ENCODE data around the gene FAM131C.
"Not testable (repeated sequence)": the region's sequence is repeated elsewhere in the genome, so short reads cannot be mapped to it uniquely, and the experiment has no call there.

The FAM131C gene

GRCh38 chr1:16042654-16043053 is 30.8 kb downstream of the FAM131C start:
- not testable (repeated sequence) for H3K79me1 ChIP-seq (ENCODE audit: low read depth, low read length); H2AK5ac ChIP-seq (ENCODE audit: low read depth, low read length); H2BK12ac ChIP-seq (ENCODE audit: low read length); H3K27ac ChIP-seq (replicated peaks; ENCODE audit: low read length); H2BK120ac ChIP-seq (ENCODE audit: low read depth, low read length); H3K4ac ChIP-seq (ENCODE audit: low read length); H3K9ac ChIP-seq (ENCODE audit: low read depth, low read length, poor library complexity); H2BK15ac ChIP-seq (ENCODE audit: low read length); H3K36me3 ChIP-seq (replicated peaks in 1 of 2; ENCODE audit: control insufficient read depth in 2 of 2, insufficient read depth in 2 of 2, low read length in 2 of 2); H4K91ac ChIP-seq (ENCODE audit: low read depth, low read length, poor library complexity); H3K14ac ChIP-seq (ENCODE audit: low read length); H3K18ac ChIP-seq (ENCODE audit: low read length); H3K4me2 ChIP-seq (ENCODE audit: insufficient read depth, low read length, poor library complexity, severe bottlenecking); DNase-seq (ENCODE audit: low spot score); H3K23ac ChIP-seq (ENCODE audit: low read depth, low read length, poor library complexity); H2AFZ ChIP-seq (ENCODE audit: low read length); H3K4me1 ChIP-seq (ENCODE audit: control insufficient read depth in 2 of 2, insufficient read depth in 1 of 2, low read depth in 1 of 2, low read length in 2 of 2); H3K9me3 ChIP-seq (replicated peaks in 1 of 2; ENCODE audit: control insufficient read depth in 2 of 2, insufficient read depth in 1 of 2, low read depth in 1 of 2, low read length in 2 of 2); H4K8ac ChIP-seq (ENCODE audit: low read depth, low read length); H3K4me3 ChIP-seq (ENCODE audit: low read length in 2 of 2)
- Histone ChIP-seq H3K27me3 (ENCODE audit: control insufficient read depth in 3 of 3, insufficient read depth in 3 of 3, low read depth in 1 of 3, low read length in 3 of 3) (peaks cover 0 to 64% (median 2%) of the 10 kb centered on the region in 3 experiments), H2BK5ac (ENCODE audit: low read length) (peak overlapping the region; percentile 53)
- no CpG with 5 or more reads among the region's 9 CpGs for WGBS, 2 donors (ENCODE audit: extremely low coverage in 2 of 2, insufficient read length in 2 of 2, insufficient replicate concordance in 1 of 2)

GRCh38 chr1:16042096-16042495 is 31.4 kb downstream of the FAM131C start:
- H3K14ac ChIP-seq (ENCODE audit: low read length): peak overlapping the region; percentile 82
- no peak overlapping the region for H3K9ac ChIP-seq (ENCODE audit: low read depth, low read length, poor library complexity)
- no peak overlapping the region for H3K27ac ChIP-seq (replicated peaks; ENCODE audit: low read length)
- H2BK12ac ChIP-seq (ENCODE audit: low read length): no peak overlapping the region
- DNase-seq (ENCODE audit: low spot score): no peak
- peak overlapping the region; percentile 65 for H3K23ac ChIP-seq (ENCODE audit: low read depth, low read length, poor library complexity)
- peaks cover 0 to 65% (median 0%) of the 10 kb centered on the region in 3 experiments for H3K27me3 ChIP-seq (ENCODE audit: control insufficient read depth in 3 of 3, insufficient read depth in 3 of 3, low read depth in 1 of 3, low read length in 3 of 3)
- no peak overlapping the region for H2AFZ ChIP-seq (ENCODE audit: low read length)
- no CpG with 5 or more reads among the region's 9 CpGs for WGBS, 2 donors (ENCODE audit: extremely low coverage in 2 of 2, insufficient read length in 2 of 2, insufficient replicate concordance in 1 of 2)
- H3K18ac ChIP-seq (ENCODE audit: low read length): no peak overlapping the region
- H4K91ac ChIP-seq (ENCODE audit: low read depth, low read length, poor library complexity): no peak overlapping the region
- no peaks in the 10 kb centered on the region for H3K4me1 ChIP-seq (ENCODE audit: control insufficient read depth in 2 of 2, insufficient read depth in 1 of 2, low read depth in 1 of 2, low read length in 2 of 2)
- H3K79me1 ChIP-seq (ENCODE audit: low read depth, low read length): no peaks in the 10 kb centered on the region
- no peak overlapping the region for H3K4me3 ChIP-seq (ENCODE audit: low read length in 2 of 2)
- H3K36me3 ChIP-seq (replicated peaks in 1 of 2; ENCODE audit: control insufficient read depth in 2 of 2, insufficient read depth in 2 of 2, low read length in 2 of 2): no peaks in the 10 kb centered on the region
- peak overlapping the region; percentile 40 for H2AK5ac ChIP-seq (ENCODE audit: low read depth, low read length)
- H3K4ac ChIP-seq (ENCODE audit: low read length): no peak overlapping the region
- no peaks in the 10 kb centered on the region for H3K9me3 ChIP-seq (replicated peaks in 1 of 2; ENCODE audit: control insufficient read depth in 2 of 2, insufficient read depth in 1 of 2, low read depth in 1 of 2, low read length in 2 of 2)
- peak overlapping the region; percentile 81 for H2BK15ac ChIP-seq (ENCODE audit: low read length)
- no peak overlapping the region for H3K4me2 ChIP-seq (ENCODE audit: insufficient read depth, low read length, poor library complexity, severe bottlenecking)
- H4K8ac ChIP-seq (ENCODE audit: low read depth, low read length): no peak overlapping the region
- H2BK120ac ChIP-seq (ENCODE audit: low read depth, low read length): no peak overlapping the region
- H2BK5ac ChIP-seq (ENCODE audit: low read length): peak overlapping the region; percentile 53

GRCh38 chr1:16041200-16041599 is 32.3 kb downstream of the FAM131C start:
- Histone ChIP-seq H2BK12ac (ENCODE audit: low read length) (peak overlapping the region; percentile 58), H2AK5ac (ENCODE audit: low read depth, low read length) (peak overlapping the region; percentile 37), H3K4me2 (ENCODE audit: insufficient read depth, low read length, poor library complexity, severe bottlenecking) (no peak overlapping the region), H3K9me3 (replicated peaks in 1 of 2; ENCODE audit: control insufficient read depth in 2 of 2, insufficient read depth in 1 of 2, low read depth in 1 of 2, low read length in 2 of 2) (no peaks in the 10 kb centered on the region), H3K4ac (ENCODE audit: low read length) (no peak overlapping the region), H2BK120ac (ENCODE audit: low read depth, low read length) (no peak overlapping the region), H3K9ac (ENCODE audit: low read depth, low read length, poor library complexity) (no peak overlapping the region), H3K14ac (ENCODE audit: low read length) (no peak overlapping the region), H4K8ac (ENCODE audit: low read depth, low read length) (no peak overlapping the region), H3K79me1 (ENCODE audit: low read depth, low read length) (no peaks in the 10 kb centered on the region), H3K4me3 (ENCODE audit: low read length in 2 of 2) (no peak overlapping the region), H3K27me3 (ENCODE audit: control insufficient read depth in 3 of 3, insufficient read depth in 3 of 3, low read depth in 1 of 3, low read length in 3 of 3) (peaks cover 0 to 61% (median 0%) of the 10 kb centered on the region in 3 experiments), H3K23ac (ENCODE audit: low read depth, low read length, poor library complexity) (no peak overlapping the region), H2BK5ac (ENCODE audit: low read length) (peak overlapping the region; percentile 53), H3K36me3 (replicated peaks in 1 of 2; ENCODE audit: control insufficient read depth in 2 of 2, insufficient read depth in 2 of 2, low read length in 2 of 2) (no peaks in the 10 kb centered on the region), H3K27ac (replicated peaks; ENCODE audit: low read length) (no peak overlapping the region), H3K4me1 (ENCODE audit: control insufficient read depth in 2 of 2, insufficient read depth in 1 of 2, low read depth in 1 of 2, low read length in 2 of 2) (no peaks in the 10 kb centered on the region), H2BK15ac (ENCODE audit: low read length) (no peak overlapping the region), H2AFZ (ENCODE audit: low read length) (no peak overlapping the region), H3K18ac (ENCODE audit: low read length) (peak overlapping the region; percentile 15), H4K91ac (ENCODE audit: low read depth, low read length, poor library complexity) (no peak overlapping the region)
- no CpG with 5 or more reads among the region's 8 CpGs for WGBS, 2 donors (ENCODE audit: extremely low coverage in 2 of 2, insufficient read length in 2 of 2, insufficient replicate concordance in 1 of 2)
- no peak for DNase-seq (ENCODE audit: low spot score)

GRCh38 chr1:16039871-16040270 is 33.6 kb downstream of the FAM131C start:
- not testable (repeated sequence) for H2AFZ ChIP-seq (ENCODE audit: low read length); DNase-seq (ENCODE audit: low spot score); H2BK5ac ChIP-seq (ENCODE audit: low read length); H3K27ac ChIP-seq (replicated peaks; ENCODE audit: low read length); H2BK15ac ChIP-seq (ENCODE audit: low read length); H3K23ac ChIP-seq (ENCODE audit: low read depth, low read length, poor library complexity); H3K4me1 ChIP-seq (ENCODE audit: control insufficient read depth in 2 of 2, insufficient read depth in 1 of 2, low read depth in 1 of 2, low read length in 2 of 2); H2BK120ac ChIP-seq (ENCODE audit: low read depth, low read length); H3K14ac ChIP-seq (ENCODE audit: low read length); H3K9me3 ChIP-seq (replicated peaks in 1 of 2; ENCODE audit: control insufficient read depth in 2 of 2, insufficient read depth in 1 of 2, low read depth in 1 of 2, low read length in 2 of 2); H3K4me2 ChIP-seq (ENCODE audit: insufficient read depth, low read length, poor library complexity, severe bottlenecking); H4K8ac ChIP-seq (ENCODE audit: low read depth, low read length); H2AK5ac ChIP-seq (ENCODE audit: low read depth, low read length); H3K9ac ChIP-seq (ENCODE audit: low read depth, low read length, poor library complexity); H3K79me1 ChIP-seq (ENCODE audit: low read depth, low read length); H3K36me3 ChIP-seq (replicated peaks in 1 of 2; ENCODE audit: control insufficient read depth in 2 of 2, insufficient read depth in 2 of 2, low read length in 2 of 2); H3K4ac ChIP-seq (ENCODE audit: low read length); H4K91ac ChIP-seq (ENCODE audit: low read depth, low read length, poor library complexity); H3K4me3 ChIP-seq (ENCODE audit: low read length in 2 of 2); H2BK12ac ChIP-seq (ENCODE audit: low read length)
- Histone ChIP-seq H3K18ac (ENCODE audit: low read length) (peak overlapping the region; percentile 48), H3K27me3 (ENCODE audit: control insufficient read depth in 3 of 3, insufficient read depth in 3 of 3, low read depth in 1 of 3, low read length in 3 of 3) (peaks cover 0 to 61% (median 0%) of the 10 kb centered on the region in 3 experiments)
- no CpG with 5 or more reads among the region's 8 CpGs for WGBS, 2 donors (ENCODE audit: extremely low coverage in 2 of 2, insufficient read length in 2 of 2, insufficient replicate concordance in 1 of 2)

Data from neuronal stem cell (in vitro differentiated cells).